GM19351 (cell line): Measurements from ENCODE around the gene CHAT.

Experiments used
- ATAC-seq: cut with Tn5 transposase; IDR thresholded peaks from one replicate; pipeline ENCODE4 v1.9.1; 2021; ENCODE audit warnings: mild to moderate bottlenecking, moderate library complexity; ENCODE audit not compliant: unreplicated experiment

CHAT gene

DNA sequence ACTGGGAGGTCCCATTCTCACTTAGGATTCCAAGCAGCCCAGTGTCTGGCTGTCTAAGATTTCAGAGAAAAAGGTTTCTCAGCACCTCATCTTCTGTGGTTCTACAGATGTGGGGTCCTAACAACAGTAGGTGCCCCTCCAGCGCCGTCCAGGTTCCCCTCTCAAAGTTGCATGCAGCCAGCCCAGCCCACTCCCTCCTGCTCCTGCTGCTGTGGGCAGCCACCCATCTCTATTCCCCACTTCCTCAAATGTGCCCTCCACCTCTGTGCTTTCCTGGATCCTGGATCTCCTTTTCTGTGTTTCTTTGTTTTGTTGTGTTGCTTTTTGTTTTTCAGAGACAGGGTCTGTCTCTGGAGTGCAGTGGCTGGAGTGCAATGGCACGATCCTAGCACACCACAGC, 17.0 kb upstream of the CHAT start:
- ATAC-seq = no peak

DNA sequence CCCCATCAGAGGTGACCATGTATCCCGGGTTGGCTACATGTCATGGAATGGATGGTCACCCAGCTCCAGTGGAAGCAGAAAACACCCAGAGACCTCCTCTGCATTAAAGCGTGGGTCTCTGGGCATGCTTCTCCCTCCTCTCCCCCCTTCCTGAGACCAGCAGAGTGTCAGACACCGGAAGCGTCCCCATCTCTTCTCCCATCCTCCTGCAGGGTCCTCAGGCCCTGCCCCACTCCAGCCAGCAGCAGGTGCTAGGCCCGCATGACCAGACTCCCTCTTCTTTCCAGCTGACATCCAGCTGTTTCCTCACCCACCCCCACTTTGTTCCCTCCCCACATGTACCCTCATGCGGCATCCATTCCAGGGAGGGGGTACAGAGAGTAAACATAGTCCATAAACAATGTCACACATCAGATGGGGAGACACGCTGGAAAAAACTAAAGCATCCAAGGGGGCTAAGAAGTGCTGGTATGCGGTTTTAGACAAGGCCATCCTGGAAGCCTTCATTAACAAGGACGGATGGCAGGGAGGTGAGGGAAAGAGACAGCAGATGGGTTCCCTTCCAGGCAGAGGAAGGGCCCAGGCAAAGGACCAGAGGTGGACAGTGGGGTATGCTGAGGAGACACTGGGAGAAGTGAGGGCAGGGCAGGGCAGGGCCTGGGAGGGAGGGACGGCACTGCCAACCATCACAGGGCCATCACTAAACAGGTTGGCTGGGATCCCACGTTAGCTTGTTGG, 16.2 kb upstream of the CHAT start:
- ATAC-seq = no peak

DNA sequence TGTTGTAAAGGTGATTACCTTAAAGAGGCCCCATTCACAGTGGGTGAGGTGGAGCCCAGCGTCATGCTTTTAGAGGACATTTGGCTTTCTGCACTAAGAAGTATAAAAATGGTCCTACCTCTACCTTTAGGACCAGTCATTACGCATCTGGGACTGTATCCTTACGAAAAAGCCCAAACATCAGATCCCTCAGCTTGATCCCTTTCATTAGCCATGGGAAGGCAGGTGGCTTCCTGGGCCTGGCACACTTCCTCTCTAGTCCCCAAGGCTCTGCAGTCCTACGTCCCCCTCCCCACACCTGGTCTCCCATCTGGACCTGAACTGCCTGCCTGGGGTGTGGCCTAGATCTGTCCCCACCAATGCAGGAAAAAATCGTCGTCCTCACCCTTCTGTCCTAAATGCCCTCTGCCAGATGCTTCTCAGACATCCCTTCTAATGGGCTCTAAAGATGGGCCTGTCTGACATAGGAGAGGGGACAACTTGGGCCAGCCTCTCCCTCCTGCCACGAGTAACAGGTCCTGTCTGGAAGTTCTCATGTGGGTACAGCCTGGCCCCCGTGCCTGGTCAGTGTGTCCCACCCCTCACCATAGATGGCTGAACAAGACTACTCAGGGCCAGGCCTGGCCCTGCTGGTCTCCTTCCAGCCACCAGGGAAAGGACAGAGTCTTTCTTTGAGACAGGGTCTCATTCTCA, 15.5 kb upstream of the CHAT start:
- ATAC-seq = no peak

DNA sequence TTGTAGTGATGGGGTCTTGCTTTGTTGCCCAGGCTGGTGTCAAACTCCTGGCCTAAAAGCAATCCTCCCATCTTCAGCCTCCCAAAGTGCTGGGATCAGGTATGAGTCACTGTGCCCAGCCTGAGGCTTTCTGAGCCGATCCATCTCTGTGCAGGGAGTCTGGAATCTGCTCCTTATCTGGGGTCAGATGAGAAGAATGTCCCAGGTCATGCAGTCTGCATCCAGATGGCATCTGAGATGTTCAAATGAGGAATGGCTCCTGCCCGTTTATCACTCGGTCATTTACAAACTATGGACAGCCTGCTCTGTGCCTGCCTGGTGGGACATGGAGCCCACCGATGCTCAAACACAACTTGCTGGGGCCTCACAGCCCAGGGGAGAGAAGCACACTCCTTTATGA, 14.9 kb upstream of the CHAT start:
- no peak for ATAC-seq

DNA sequence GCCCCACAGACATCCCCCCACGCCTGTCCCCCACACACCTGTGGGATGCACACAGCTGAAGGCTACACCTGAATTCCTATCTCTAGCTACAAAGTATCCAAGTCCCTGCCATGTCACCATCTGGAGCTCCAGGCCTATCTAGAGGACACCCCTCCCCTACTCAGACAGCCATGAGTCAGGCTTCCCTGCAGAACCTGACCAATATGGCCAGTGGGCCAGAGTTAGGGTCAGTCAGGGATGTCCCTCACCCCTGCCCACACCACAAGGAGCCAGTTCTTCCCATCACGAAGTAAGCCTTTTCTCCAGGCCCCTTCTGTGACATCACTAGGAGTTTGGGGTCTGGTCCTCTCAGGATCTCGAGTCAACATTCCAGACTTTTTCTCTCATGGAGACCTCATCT, 14.3 kb upstream of the CHAT start:
- ATAC-seq = no peak

DNA sequence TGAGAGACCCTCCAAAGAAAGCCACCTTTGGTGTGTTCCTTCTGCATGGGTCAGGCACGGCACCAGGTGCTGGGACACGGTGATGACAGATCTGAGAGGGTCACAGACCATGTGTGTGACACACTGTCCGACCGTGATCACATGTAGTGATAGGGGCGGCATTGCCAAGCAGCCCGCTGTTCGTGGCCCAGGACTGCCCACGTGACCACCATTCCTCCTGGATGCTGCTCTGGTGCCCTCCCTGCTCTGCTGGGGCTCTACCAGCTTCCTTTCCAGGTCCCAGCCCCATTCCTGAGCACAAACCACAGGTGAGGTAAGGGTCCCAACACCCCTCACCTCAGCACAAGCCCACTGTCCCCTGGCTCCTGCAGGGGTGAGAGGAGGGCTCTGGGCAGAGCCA, 13.8 kb upstream of the CHAT start:
- ATAC-seq = no peak

DNA sequence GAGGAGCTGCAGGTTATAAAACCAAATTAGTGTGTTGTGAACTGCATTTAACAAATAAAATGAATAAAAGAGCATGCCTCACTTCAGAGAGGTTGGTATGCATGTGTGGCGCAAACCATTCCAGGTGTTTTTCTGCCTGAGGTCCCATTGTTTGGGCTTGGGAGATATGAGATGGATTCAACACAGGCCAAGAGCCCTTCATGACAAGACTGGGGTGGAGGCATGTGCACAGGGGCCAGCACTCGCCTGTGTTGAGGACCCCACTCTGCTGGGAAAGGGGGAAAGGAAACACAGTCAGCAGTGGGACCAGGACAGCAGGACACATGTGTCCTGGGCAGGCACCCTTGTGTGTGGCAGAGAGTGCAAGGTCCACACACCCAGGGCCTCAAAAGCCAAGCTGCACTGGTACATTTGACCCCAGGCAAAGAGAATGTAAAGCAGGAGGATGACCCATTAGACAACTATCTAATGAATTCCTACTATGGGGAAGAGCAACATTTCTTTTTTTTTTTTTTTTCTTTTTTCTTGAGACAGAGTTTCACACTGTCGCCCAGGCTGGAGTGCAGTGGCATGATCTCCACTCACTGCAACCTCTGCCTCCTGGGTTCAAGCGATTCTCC, 12.9 kb upstream of the CHAT start:
- no peak for ATAC-seq

DNA sequence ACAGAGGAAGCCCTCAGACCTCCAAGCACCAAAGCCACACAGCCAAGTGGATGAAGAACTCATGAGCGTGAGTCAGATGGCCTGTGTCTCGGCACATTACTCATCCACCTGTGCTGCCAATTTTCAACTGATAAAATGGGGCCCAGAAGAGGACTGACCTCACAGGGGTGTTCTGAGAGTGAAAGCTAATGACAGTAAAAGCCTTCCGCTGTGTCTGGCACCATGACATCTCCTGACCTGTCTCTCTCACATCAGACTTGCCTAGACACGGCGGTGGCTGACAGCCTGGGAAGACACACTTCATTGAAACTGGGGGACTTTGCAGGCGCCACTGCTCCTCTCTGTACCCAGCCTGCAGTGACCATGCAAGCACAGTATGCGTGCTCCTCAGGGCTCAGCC, 12.0 kb upstream of the CHAT start:
- ATAC-seq = no peak

DNA sequence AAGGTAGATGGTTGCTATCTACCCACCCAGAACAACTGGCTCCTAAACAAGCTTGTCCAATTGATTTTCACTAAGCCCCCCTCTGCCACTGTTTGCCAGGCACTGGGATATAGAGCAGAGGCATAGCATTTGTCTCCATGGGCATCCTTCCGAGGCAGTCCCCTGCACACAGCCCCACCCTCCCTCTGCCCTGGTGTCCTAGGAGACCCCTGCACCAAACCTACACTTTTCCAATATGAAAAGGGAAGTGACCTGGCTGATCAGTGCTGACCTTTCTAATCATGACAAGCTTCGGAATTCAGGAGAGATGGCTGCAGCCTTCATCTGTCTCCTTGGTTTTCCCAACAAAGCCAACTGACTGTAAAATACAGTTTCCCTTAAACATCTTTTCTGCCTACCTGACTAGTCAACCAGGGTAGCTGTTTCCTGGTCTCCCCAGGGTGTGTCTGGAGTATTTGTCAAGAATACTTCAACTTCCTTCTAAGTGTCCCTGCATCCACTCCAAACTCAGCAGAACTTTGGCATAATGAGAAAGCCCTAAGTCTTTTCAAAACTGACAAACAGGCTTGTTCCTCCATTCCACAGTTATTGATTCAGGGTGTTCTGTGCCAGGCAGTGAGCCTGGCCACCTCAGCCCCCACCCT, 11.3 kb upstream of the CHAT start:
- ATAC-seq = no peak

DNA sequence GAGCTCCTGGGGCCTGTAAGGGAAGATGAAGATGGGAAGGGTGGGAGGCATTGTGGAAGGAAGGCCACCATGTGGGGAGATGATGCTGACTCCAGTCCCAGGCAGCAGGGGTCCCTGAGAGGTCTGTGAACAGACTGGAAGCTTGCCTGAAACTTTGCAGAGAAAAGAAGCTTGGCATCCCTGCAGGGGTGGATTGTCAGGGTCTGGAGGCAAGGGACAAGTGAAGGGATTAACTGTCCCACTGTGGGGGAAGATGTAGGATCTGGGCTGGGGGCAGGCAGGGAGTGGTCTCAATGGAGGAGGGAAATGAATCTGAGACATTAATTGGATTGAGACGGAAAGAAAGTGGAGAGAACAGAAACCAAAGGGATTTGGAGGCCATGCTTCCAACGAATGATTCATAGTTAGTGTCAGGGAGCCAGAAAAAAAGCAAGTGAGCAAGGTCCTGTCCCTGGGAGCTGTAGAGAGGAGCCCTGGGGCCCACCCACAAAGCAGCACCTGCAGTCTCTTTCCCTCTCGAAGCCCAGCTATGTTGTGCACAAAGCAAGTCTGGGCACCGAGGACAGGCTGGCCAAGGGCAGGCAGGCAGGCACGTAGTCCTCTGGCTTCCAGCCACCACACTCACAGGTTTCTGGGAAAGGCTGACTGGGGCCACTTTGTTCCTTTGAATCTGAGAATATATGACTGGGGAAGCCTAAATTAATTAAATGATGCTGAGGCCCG, 8.5 kb upstream of the CHAT start:
- no peak for ATAC-seq

DNA sequence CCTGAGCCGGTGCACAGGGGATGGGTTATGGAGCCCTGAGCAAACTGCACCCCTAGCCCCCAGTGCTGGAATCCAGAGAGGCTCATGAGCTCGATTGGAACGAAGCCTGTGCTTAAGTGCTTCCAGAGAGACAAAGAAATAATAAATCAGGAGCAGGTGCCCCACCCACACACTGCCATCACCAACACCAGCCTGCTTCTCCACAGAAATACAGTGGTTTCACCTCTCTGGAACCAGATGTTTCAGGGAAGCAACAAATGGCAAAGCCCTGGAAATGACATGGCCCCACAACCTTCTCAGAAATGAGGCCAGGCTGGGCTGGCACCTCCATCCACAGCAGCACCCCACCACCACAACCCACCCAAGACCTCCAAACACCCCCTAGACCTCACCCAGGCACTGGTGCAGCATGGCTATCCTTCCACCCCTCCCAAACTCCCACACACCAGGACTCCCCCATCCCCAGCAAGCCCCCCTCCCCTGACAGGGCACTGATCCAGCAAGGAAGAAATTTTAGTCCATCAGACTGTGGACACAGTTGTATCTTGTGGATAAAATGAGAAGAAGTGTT, 7.8 kb upstream of the CHAT start:
- ATAC-seq = no peak

DNA sequence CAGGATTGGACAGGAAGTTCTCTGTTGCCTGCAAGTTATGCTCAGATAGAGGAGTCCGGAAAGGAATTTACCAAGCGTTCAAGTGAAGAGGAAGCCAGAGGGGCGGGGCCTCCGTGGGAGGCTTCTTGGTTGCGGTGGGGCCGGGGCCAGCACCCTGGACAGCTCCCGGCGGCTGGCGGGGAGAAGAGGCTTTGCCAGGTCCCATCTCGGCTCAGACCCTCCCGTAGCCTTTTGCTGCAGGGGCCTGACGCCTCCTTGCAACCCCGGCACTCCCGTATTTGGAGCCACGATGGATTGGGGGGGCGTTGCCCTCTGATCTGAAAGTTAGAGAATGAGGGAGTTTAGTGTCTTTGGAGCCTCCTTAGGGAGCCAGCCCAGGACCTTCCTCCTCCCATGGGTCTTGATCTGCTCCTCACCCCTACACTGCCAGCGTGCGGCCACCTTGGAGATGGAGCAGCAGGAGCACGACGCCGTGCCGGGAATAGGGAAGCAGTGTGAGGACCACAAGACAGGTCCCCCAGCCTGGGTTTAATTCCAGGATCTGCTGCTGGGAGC, 6.8 kb upstream of the CHAT start:
- peak; percentile 81 for ATAC-seq

DNA sequence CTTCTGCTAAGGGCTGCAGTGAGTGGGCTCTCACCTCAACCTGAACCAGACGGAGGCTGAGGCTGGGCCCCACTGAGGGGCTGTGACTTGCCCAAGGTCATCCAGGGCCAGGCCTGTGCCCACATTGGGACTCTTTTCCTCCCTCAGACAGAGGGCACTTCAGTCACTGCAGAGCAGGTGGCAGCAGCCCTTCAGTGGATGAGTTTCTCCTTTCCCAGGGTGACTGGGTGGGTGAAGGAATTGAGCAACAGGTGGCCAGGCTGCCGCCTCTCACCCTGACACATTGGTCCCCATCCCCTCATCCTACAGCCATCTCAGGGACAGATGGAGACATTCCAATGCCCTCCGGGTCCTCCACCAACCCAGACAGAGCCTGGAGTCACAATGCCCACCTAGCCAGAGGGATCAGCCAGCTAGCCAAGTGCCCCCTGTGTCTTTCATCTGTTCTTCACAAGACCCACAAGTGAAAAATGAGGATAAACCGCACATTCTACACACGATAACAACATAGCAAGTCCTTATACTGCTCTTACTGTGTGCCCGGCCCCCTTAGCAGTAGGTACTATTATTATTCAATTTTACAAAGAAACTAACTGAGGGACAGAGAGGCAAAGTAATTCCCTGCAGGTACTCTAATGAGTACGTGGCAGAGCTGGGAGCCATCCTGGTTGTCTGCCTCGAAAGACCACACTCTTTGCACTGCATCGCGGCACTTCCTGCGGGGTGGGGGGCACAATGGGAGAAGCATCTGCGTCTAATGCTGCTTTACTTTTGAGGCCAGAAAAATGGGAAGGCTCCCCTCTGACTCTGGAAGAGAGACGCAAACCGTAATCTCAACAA, 5.5 kb upstream of the CHAT start:
- ATAC-seq = no peak

DNA sequence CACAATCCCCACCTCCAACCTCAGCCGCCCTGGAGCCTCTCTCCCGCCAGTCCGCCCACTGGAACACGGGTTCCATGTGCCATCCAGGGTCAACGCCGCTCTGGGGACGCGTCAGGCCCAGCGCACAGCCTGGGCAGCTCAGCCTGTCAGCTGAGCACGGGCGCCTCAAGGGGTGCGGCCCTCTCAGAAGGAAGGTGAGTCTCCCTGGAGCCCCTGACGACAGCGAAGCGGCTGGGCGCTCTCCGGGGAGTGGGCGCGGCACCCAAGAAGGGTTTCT, 4.9 kb upstream of the CHAT start:
- no peak for ATAC-seq

DNA sequence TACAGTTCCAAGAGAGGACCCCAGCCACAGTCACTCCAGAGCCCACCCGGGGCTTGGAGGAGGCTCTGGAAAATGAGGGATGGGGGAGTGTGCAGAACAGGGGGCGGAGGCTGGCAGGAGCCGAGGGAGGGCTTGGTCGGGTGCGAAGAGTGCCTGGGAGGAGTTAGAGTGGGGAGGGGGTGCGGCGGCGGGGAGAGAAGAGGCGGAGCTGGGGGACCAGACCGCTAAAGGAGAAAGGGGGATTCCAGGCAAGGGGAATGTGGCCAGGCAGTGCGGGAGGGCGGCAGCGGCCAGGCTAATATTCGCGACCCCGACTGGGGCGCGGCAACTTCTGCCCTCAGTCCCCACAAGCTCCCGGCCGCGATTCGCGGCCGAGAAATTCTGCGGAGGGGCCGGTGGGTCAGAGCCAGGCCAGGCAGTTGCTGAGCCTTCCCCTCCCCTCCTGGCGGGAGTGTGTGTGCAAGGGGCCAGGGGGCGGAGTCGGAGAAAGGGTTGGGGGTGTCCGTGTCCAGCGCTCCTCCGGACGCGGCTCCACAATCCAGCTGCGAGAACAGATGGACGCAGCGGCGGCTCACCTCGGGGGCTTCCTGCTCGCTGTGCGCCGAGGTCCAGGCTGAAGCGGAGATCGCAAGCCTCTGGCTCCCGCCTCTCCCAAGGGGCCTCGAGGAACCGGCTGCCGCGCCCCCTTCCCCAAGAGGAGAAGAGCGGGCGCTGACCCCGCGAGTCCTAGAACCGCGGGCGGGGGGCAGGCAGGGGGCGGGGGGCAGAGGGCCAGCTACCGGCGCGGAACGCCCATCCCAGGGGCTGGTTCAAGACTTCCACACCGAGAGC, 4.3 kb upstream of the CHAT start:
- no peak for ATAC-seq

DNA sequence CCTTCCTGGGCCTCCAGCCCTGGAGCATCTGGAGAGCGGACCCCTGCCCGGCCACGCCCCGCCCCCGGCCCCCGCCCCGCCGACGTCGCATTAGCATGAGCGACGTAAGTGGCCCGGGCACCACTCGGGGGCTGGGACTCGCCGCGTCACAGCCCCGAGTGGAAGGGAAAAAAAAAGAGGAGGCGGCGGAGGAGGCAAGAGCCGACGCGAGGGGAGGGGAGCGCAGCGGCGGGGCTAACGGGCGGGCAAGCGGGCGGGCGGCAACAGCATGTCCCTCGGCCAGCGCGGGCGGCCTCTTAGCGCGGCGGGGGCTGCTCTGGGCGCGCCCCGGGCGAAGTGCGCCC, 3.8 kb upstream of the CHAT start, which contains the start of gene SLC18A3:
Gene SLC18A3, plus strand, starts transcription at position 197 of the 344 bp plus-strand sequence. CDS start 431 bp downstream, outside the sequence.
- no peak for ATAC-seq

DNA sequence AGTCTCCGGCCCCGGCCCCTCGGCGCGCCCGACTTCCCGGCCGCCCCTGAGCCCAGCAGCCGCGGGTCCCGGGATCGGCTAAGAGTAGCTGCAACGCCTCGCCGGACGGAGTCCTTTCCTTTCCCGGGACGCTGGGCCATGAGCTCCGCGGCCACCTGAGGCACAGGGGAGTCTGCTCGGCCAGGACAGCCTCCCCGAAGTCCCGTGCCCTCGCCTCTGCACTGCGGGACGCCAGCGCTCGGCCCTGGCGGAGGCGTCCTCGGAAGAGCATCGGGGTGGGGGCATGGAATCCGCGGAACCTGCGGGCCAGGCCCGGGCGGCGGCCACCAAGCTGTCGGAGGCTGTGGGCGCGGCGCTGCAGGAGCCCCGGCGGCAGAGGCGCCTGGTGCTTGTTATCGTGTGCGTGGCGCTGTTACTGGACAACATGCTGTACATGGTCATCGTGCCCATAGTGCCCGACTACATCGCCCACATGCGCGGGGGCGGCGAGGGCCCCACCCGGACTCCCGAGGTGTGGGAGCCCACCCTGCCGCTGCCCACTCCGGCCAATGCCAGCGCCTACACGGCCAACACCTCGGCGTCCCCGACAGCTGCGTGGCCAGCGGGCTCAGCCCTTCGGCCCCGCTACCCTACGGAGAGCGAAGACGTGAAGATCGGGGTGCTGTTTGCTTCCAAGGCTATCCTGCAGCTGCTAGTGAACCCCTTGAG, 3.2 kb upstream of the CHAT start:
- ATAC-seq = no peak

DNA sequence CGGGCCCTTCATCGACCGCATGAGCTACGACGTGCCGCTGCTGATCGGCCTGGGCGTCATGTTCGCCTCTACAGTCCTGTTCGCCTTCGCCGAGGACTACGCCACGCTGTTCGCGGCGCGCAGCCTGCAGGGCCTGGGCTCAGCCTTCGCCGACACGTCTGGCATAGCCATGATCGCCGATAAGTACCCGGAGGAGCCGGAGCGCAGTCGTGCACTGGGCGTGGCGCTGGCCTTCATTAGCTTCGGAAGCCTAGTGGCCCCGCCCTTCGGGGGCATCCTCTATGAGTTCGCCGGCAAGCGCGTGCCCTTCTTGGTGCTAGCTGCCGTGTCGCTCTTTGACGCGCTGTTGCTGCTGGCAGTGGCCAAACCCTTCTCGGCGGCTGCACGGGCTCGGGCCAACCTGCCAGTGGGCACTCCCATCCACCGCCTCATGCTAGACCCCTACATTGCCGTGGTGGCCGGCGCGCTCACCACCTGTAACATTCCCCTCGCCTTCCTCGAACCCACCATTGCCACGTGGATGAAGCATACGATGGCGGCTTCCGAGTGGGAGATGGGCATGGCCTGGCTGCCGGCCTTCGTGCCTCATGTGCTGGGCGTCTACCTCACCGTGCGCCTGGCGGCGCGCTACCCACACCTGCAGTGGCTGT, 2.5 kb upstream of the CHAT start:
- no peak for ATAC-seq
